Omental fat pad (tissue), 4 donors: ENCODE measurements around the gene HOXA13. TPM values are rescaled to one million over a fixed set of nuclear protein-coding genes. Genes with fewer than 3 reads are reported as not detected.

Experiments
- ATAC-seq: fragments of 150-250 bp; one replicate; pipeline ENCODE4 v1.9.1; 2016; ENCODE audit warnings: mild to moderate bottlenecking, moderate library complexity; ENCODE audit not compliant: low FRiP score
- DNase-seq: peaks from one replicate; pipeline ENCODE4 v3.0.0-alpha.2; 2019; ENCODE audit warnings: low spot score
- CTCF ChIP-seq, 3 donors: fragments of 450-650 bp; IDR thresholded peaks; one replicate each; pipeline ENCODE4 v1.5.1; 2016 to 2017; ENCODE audit warnings: antibody characterized with exemption in 3 of 3, mild to moderate bottlenecking in 3 of 3, moderate library complexity in 2 of 3
- total RNA-seq, 4 donors: library from RNA; depleted of rRNA; stranded (reverse); fragments of >200 nt; gene quantifications; one replicate each; pipeline ENCODE4 v1.1.0, GENCODE V29; 2016

HOXA13 gene
- total RNA-seq, 4 donors from 2014 or later, result not detected

- no peak for DNase-seq
- ATAC-seq, result no peak
- TF ChIP-seq CTCF (IDR thresholded peaks at IDR 0.05), result no peak
Observed at GRCh38 chr7:27152816-27153442, 47.0 kb downstream of the HOXA13 start.

DNA sequence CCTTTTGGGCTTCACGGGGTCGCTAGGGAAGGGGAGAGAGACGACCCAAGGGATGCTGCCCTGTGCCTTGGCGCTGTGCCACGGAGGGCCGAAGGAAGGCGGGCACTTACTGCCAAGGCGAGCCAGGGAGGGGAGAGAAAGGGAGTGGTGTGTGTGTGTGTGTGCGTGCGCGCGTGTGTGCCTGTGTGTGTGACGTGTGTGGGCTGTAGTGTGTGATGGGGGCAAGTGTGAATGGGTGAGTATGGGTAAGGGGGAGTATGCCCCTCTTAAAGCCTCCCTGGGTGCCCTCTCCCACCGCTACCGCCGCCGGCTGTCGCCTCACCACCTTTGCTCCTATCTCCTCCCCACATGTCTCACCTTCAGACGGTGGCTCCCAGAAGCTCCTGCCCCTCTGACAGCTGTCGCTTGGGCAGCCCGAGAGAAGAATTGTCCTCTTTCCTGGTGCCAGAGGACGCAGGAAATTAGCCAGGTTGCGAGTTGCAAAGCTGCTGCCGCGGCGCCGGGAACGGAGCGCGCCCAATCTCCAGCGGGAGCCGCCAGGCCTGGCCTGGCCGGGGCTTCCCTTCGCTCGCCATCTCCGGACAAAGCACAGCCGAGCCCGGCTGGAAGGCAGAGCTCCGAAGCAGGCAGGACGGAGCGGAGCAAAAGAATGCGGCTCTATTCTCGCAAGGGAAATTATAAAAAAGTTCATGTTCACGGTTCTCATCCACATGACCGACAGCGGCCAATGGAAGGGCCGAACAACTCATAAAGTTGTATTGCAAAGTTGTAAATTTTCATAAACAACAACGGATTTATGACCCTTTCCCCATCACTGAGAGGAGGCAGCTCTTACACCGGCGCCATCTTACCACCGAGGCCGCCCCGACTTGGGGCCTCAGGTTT, 47.7 kb downstream of the HOXA13 start, which contains the start of gene HOXA3:
TSS of gene HOXA3 (minus strand) at position 653 of the 885 bp plus-strand sequence. CDS start 41,943 bp downstream, outside the sequence.
- DNase-seq, result peak; percentile 47
- no peak for TF ChIP-seq CTCF (IDR thresholded peaks at IDR 0.05)
- ATAC-seq, result peak; percentile 18

DNA sequence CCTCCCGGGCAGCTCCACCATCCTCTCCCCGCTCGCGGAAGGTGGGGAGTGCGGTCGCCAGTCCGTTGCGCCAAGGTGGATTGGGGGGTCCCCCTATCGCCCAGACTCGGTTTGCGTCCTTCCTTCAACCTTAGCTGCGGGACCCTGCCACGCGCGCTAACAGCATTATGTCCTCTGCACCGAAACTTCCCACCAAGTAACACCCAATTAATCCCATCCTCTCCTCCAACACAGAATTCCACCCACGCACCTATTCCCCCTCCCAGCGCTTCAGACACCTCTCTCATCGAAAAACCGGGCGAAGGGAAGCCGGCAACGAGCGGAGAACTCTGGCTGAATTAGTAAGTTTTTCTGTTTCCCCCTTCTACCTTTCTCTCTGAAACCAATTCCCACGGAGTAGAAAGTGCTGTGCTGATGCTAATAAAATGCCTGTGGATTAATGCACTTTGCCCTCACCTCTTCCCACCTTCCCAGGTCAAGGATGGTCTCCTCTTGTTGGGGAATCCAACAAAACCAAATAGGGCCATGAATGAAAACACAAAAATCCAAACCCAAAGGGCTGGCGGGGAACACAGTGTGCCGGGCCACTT, 48.5 kb downstream of the HOXA13 start:
- no peak for TF ChIP-seq CTCF (IDR thresholded peaks at IDR 0.05)
- DNase-seq, result peak; percentile 20
- no peak for ATAC-seq

- peak in 2 of 3 donors; percentile 54 to 79 for TF ChIP-seq CTCF (IDR thresholded peaks at IDR 0.05)
- DNase-seq (peak; percentile 46), ATAC-seq (peak; percentile 67)
Observed at GRCh38 chr7:27150568-27151340, 49.1 kb downstream of the HOXA13 start.

- no peak for TF ChIP-seq CTCF (IDR thresholded peaks at IDR 0.05)
- ATAC-seq (no peak), DNase-seq (peak; percentile 20)
Observed at GRCh38 chr7:27149842-27150567, 49.9 kb downstream of the HOXA13 start.
